ENCODE results near the gene MCF2L. TPM values are rescaled to one million over a fixed set of nuclear protein-coding genes. Genes with fewer than 3 reads are reported as not detected.
"Not testable (repeated sequence)": the region's sequence is repeated elsewhere in the genome, so short reads cannot be mapped to it uniquely, and the experiment has no call there.

MCF2L gene
- polyA plus RNA-seq, 3 donors, result 18.0 to 77.6 (median 53.4) TPM

DNA sequence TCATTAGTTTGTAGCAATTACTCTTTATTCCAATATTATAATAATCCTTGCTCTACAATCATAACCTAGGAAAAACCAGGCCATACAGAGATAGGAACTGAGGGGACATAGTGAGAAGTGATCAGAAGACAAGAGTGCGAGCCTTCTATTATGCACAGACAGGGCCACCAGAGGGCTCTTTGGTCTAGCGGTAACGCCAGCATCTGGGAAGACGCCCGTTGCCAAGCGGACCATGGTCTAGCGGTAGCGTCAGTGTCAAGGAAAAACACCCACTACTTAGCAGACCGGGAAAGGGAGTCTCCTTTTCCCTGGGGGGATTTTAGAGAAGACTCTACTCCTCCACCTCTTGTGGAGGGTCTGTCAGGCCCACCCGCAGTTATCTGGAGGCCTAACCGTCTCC lies 27.2 kb upstream of the MCF2L start:
- H3K27ac ChIP-seq (ENCODE audit: low read depth, low read length), result not testable (repeated sequence)
- 68 to 80% (median 76%) methylated on average over 11 of the region's 11 CpGs for WGBS, 3 donors

DNA sequence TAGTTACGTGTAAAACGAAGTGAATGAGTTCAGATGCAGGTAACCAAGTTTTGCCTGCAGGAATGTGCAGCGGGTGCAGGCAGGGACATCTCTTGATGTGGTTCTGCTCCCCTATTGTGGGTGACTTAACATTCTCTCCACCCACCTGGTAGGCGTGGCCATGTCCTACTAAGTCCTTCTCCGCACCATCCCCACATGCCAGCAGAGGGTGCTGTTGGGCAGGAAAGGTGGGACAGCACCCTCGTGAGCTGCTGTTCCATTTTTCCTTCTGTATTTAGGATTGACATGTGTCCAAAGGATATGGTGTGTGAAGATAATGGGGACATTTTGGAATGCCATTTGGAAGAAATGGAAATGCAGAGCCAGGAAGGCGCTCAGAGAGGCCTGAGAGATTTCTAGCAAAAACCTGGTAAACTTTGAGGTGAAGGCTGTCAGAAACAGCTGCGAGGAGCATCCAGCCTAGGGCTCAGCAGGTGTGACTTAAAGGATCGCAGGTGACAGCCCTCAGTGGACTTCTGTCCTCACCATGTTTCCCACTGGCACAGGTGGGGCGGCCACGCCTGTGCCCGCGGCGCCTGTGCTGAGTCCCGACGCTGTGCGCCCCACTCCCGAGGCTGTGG lies 26.2 kb upstream of the MCF2L start:
- 1 to 2% (median 2%) methylated on average over 18 of the region's 18 CpGs for WGBS, 3 donors
- no peak overlapping the region for H3K27ac ChIP-seq (ENCODE audit: low read depth, low read length)

GRCh38 chr13:112943309-112944125 lies 25.5 kb upstream of the MCF2L start:
- 1 to 2% (median 2%) methylated on average over 76 to 81 of the region's 81 CpGs for WGBS, 3 donors
- H3K27ac ChIP-seq (ENCODE audit: low read depth, low read length), result no peak overlapping the region

DNA sequence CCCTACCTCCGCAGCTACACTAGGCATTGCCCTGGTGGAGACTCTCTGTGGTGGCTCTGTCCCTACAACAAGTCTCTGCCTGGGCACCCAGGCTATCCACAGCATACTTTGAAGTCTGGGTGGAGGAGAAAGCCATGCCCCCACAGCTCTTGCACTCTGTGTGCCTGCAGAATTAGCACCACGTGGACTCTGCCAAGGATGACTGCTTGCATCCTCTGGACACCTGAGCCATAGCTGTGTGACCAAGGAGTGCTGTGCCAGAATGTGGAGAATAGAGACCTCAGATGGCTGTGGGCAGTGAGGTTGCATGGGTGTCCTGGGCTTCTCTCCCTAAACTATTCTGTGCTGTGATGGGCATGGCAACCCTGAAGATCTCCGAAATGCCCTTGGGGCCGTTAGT lies 21.2 kb upstream of the MCF2L start:
- no peak overlapping the region for H3K27ac ChIP-seq (ENCODE audit: low read depth, low read length)
- WGBS, 3 donors, result 87 to 94% (median 92%) methylated on average over 4 of the region's 4 CpGs

DNA sequence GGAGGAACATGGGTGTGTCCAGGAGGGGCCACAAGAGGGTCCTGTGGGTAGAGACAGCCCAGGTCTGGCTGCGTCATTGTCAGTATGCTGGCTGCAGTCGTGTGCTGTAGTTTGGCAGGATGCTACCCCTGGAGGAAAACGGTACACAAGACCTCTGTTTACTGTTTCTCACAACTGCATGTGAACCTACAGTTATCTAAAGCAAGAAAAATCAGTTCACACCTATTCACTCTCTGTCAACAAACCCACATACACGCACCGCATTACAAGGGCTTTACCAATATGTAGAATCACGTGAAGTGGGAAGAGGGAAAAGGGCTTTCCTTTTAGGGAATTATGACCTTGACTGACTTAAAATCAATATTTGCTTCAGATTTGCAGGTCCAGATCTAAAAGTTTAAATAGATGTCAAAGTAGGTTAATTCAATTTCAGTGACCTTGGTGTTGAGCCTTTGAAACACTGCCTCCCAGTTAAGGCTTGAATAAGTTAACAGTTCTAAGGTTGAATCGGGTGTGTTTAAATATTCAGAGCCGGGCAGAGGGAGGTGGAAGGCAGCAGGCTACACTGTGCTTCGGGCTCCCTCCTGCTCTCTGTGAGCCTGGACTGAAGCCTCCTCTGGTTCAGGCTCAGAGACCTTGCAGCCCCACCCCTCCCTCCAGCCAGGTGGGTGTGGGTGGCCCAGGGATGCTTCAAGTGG lies 17.2 kb upstream of the MCF2L start:
- whole genome bisulfite sequencing, 3 donors, result 29 to 78% (median 72%) methylated on average over 9 of the region's 9 CpGs
- no peak overlapping the region for H3K27ac ChIP-seq (ENCODE audit: low read depth, low read length)

DNA sequence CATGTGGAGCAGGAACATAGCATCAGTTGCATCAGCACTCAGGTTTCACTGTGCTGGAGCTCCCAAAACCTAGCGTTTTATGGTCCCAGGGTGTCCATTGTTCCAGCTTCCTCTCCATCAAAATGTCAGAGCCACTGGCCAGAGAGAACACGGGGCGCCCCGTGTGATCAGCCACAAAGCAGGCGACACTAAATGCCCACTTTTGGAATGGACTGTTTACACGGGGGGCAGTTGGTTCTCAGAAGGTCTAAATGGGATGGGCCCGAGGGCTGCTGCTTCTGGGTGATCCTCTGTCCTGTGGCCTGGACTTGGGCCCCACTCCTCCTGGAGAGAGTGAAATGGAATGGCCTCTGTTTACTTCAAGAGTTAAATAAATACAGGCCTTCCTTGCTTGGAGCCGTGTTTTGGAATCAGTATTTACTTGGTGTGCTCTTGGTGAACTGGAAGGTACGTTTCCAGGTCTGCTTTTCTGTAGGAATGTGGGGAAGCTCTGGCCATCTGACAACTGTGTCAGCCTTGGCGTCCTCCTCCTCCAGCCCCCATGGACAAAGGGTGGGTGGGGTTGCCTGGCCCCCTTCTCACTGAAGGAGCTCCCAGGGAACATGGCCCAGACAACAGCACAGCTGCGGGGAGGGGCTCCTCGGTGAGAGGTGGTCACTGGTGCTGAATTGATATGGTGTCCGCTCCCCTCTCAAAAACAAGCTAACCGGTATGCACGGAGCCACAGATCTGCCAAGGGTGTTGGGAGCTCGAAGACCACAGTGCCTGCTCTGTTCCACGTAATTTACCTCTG lies 16.1 kb upstream of the MCF2L start:
- H3K27ac ChIP-seq (ENCODE audit: low read depth, low read length), result no peak overlapping the region
- WGBS, 3 donors, result 69 to 77% (median 71%) methylated on average over 17 of the region's 17 CpGs

- WGBS, 3 donors, result 76 to 92% (median 82%) methylated on average over 17 of the region's 17 CpGs
- H3K27ac ChIP-seq (ENCODE audit: low read depth, low read length), result no peak overlapping the region
Measured at GRCh38 chr13:112953591-112954487, 15.2 kb upstream of the MCF2L start.

- 83 to 86% (median 85%) methylated on average over 13 of the region's 13 CpGs for WGBS, 3 donors
Measured at GRCh38 chr13:112954488-112955270, 14.3 kb upstream of the MCF2L start.

DNA sequence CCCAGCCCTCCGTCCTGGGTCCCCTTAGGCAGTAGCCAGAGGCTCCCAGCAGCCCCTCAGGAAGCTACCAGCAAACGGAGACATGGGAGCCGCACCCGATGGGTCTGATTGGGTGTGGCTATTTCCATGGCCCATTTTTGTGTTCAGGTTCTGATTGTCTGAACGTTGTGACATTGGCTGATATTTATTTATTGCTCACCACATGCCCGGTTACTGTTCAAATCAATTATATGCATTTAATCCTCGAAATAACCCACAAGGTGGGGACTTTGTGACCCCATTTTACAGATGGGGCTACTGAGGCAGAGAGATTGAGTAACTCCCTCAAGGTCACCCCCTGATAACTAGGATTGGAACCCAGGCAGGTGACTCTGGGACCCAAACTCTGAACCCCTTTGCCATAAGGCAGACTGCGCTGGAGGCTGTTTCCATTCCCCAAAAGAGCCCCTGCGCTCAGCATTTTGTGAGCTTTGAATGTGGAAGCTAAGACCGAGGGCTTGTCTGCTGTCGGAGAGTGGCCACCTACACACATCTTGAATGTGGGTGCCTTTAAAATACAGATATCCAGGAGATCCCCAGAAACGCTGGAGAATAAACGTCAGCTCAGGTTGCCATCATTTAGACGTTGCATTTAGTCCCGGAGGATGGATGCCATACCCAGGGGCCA lies 13.6 kb upstream of the MCF2L start:
- H3K27ac ChIP-seq (ENCODE audit: low read depth, low read length), result no peak overlapping the region
- 89 to 90% (median 89%) methylated on average over 15 of the region's 15 CpGs for WGBS, 3 donors

More at GRCh38 chr13:112954488-112955270, 14.3 kb upstream of the MCF2L start:
- no peak overlapping the region for H3K27ac ChIP-seq (ENCODE audit: low read depth, low read length)

- no peak overlapping the region for H3K27ac ChIP-seq (ENCODE audit: low read depth, low read length)
- WGBS, 3 donors, result 85 to 92% (median 85%) methylated on average over 11 of the region's 11 CpGs
Measured at GRCh38 chr13:112955956-112956355, 13.1 kb upstream of the MCF2L start.

- H3K27ac ChIP-seq (ENCODE audit: low read depth, low read length), result no peak overlapping the region
- 79 to 86% (median 80%) methylated on average over 19 of the region's 19 CpGs for WGBS, 3 donors
Measured at GRCh38 chr13:112956571-112957294, 12.3 kb upstream of the MCF2L start.

GRCh38 chr13:112957295-112957677 lies 11.7 kb upstream of the MCF2L start:
- WGBS, 3 donors, result 29 to 84% (median 79%) methylated on average over 12 of the region's 12 CpGs
- H3K27ac ChIP-seq (ENCODE audit: low read depth, low read length), result no peak overlapping the region

- H3K27ac ChIP-seq (ENCODE audit: low read depth, low read length), result peak overlapping the region; percentile 35
Measured at GRCh38 chr13:112958127-112958989, 10.7 kb upstream of the MCF2L start.

GRCh38 chr13:112959206-112959605 lies 9.8 kb upstream of the MCF2L start:
- 57 to 65% (median 63%) methylated on average over 11 of the region's 11 CpGs for WGBS, 3 donors

More at GRCh38 chr13:112958127-112958989, 10.7 kb upstream of the MCF2L start:
- WGBS, 3 donors, result 74 to 84% (median 76%) methylated on average over 29 of the region's 29 CpGs

More at GRCh38 chr13:112959206-112959605, 9.8 kb upstream of the MCF2L start:
- H3K27ac ChIP-seq (ENCODE audit: low read depth, low read length), result peak overlapping the region; percentile 35
